HepG2 (cell line): Measurements from ENCODE around the gene SMIM45.

Experiments
- ATAC-seq: fragments of 200-7000 bp; cut with Tn5 transposase; 3 replicates; pipeline ENCODE4 v1.9.1; 2020; ENCODE audit warnings: mild to moderate bottlenecking, moderate library complexity
- BruUV-seq: library from RNA; stranded (reverse); fragments of 400-500 nt; replicated peaks from 2 replicates; lab custom pipeline; 2021; lab: Mats Ljungman, UMichigan
- CTCF ChIA-PET: fragments of 300-600 bp; formaldehyde crosslinking; extraction: SDS; loops from one replicate; lab custom pipeline; 2021; ENCODE audit warnings: low total read pairs, inconsistent platforms, low intra/inter-chr PET ratio; lab: Yijun Ruan, JAX
- POLR2A ChIA-PET: fragments of 350-600 bp; sonication (Branson Sonifier 250); formaldehyde crosslinking; loops from one replicate; lab custom pipeline; 2020; ENCODE audit warnings: antibody characterized with exemption, inconsistent platforms; lab: Yijun Ruan, JAX
- DNase-seq: peaks from one replicate; pipeline ENCODE4 v3.0.0-alpha.2; 2015; ENCODE audit warnings: low spot score
- FAIRE-seq: peaks from 3 replicates; lab custom pipeline; 2011; peaks lifted over from hg19 to GRCh38; lab: Jason Lieb, UNC
- H2AFZ ChIP-seq: one replicate; pipeline ENCODE4 v1.6.1; 2011; ENCODE audit warnings: low read length, inconsistent platforms
- H3K27ac ChIP-seq: fragments of 300-600 bp; 3 replicates; pipeline ENCODE4 v1.8.0; 2011; ENCODE audit warnings: mixed run types, mild to moderate bottlenecking, mixed read lengths, low read length, inconsistent platforms; ENCODE audit not compliant: insufficient read depth; ENCODE audit errors: extremely low read length
- H3K27me3 ChIP-seq, 2 experiments: fragments of 200-600 bp in 1 of 2; 2 replicates in 1 of 2; 3 replicates in 1 of 2; pipeline versions ENCODE4 v1.6.0 to v1.8.0; 2011; ENCODE audit warnings: low read length in 2 of 2, mild to moderate bottlenecking in 2 of 2, moderate library complexity in 2 of 2, inconsistent platforms in 1 of 2; ENCODE audit not compliant: insufficient read depth in 2 of 2, control insufficient read depth in 1 of 2
- H3K36me3 ChIP-seq, 2 experiments: fragments of 200-600 bp in 1 of 2; replicated peaks in 1 of 2; 2 replicates in 1 of 2; 3 replicates in 1 of 2; pipeline versions ENCODE4 v1.5.1 to v1.8.0; 2011; ENCODE audit warnings: low read length in 2 of 2, inconsistent platforms in 1 of 2; ENCODE audit not compliant: insufficient read depth in 2 of 2, control insufficient read depth in 1 of 2
- H3K4me1 ChIP-seq: 2 replicates; pipeline ENCODE4 v1.5.1; 2012; ENCODE audit warnings: low read length, inconsistent platforms; ENCODE audit not compliant: insufficient read depth
- H3K4me2 ChIP-seq: 2 replicates; pipeline ENCODE4 v1.6.0; 2011; ENCODE audit warnings: low read depth, low read length, inconsistent platforms
- H3K4me3 ChIP-seq, 3 experiments: fragments of 200-600 bp in 1 of 3; sonication (generic), shearing (Covaris generic) in 1 of 3; replicated peaks in 1 of 3; 2 replicates each; pipeline ENCODE4 v1.5.1; 2011 to 2016; ENCODE audit warnings: low read length in 3 of 3, inconsistent platforms in 2 of 3, low read depth in 2 of 3, mild to moderate bottlenecking in 2 of 3, control low read depth in 1 of 3, mixed read lengths in 1 of 3; ENCODE audit not compliant: insufficient read depth in 1 of 3
- H3K79me2 ChIP-seq: one replicate; pipeline ENCODE4 v1.6.1; 2011; ENCODE audit warnings: low read length, inconsistent platforms; ENCODE audit not compliant: insufficient read depth
- H3K9ac ChIP-seq: 2 replicates; pipeline ENCODE4 v1.6.0; 2011; ENCODE audit warnings: mild to moderate bottlenecking, low read depth, low read length, inconsistent platforms; ENCODE audit not compliant: insufficient read depth
- H3K9me3 ChIP-seq: 2 replicates; pipeline ENCODE4 v1.5.1; 2012; ENCODE audit warnings: mild to moderate bottlenecking, low read length
- H4K20me1 ChIP-seq: 2 replicates; pipeline ENCODE4 v1.6.0; 2011; ENCODE audit warnings: inconsistent platforms, mild to moderate bottlenecking, low read length, moderate library complexity; ENCODE audit not compliant: insufficient read depth
- IKZF4 ChIP-seq: sonication (generic); formaldehyde crosslinking; IDR thresholded peaks from 2 replicates; pipeline ENCODE4 v1.5.1; 2020; ENCODE audit warnings: borderline replicate concordance, mild to moderate bottlenecking, low read depth, missing genetic modification reagents; ENCODE audit errors: not compliant biosample characterization
- NFYC ChIP-seq: IDR thresholded peaks from 2 replicates; pipeline ENCODE4 v1.6.1; 2016; ENCODE audit warnings: missing genetic modification reagents, missing compliant biosample characterization
- NR2C2 ChIP-seq: sonication (generic); formaldehyde crosslinking; IDR thresholded peaks from 2 replicates; pipeline ENCODE4 v1.4.0; 2020; ENCODE audit warnings: missing genetic modification reagents, mild to moderate bottlenecking, moderate library complexity, borderline replicate concordance
- PRPF4 ChIP-seq: fragments of 200-400 bp; formaldehyde crosslinking; IDR thresholded peaks from 2 replicates; pipeline ENCODE4 v1.6.1; 2016; ENCODE audit warnings: low read length, low read depth; ENCODE audit not compliant: poor library complexity, severe bottlenecking
- REPIN1 ChIP-seq: sonication (generic); formaldehyde crosslinking; IDR thresholded peaks from 2 replicates; pipeline ENCODE4 v1.8.0; 2022; ENCODE audit warnings: missing genetic modification reagents, low read depth, mild to moderate bottlenecking, borderline replicate concordance
- SMC3 ChIP-seq: IDR thresholded peaks from 2 replicates; pipeline ENCODE4 v1.6.1; 2011; ENCODE audit warnings: low read length, improper control_type of control experiment
- SP140L ChIP-seq: sonication (generic); formaldehyde crosslinking; IDR thresholded peaks from 2 replicates; pipeline ENCODE4 v1.4.0; 2020; ENCODE audit warnings: missing genetic modification reagents, borderline replicate concordance
- XRCC5 ChIP-seq: fragments of 200-400 bp; formaldehyde crosslinking; optimal IDR thresholded peaks from 2 replicates; pipeline ENCODE3; 2017; ENCODE audit warnings: mild to moderate bottlenecking, low read length
- ZBTB7A ChIP-seq: sonication (generic); formaldehyde crosslinking; IDR thresholded peaks from 2 replicates; pipeline ENCODE4 v1.8.0; 2022; ENCODE audit warnings: mild to moderate bottlenecking, missing genetic modification reagents
- ZNF343 ChIP-seq: sonication (generic); formaldehyde crosslinking; IDR thresholded peaks from 2 replicates; pipeline ENCODE4 v1.4.0; 2020; ENCODE audit warnings: mild to moderate bottlenecking, missing genetic modification reagents
- ZNF501 ChIP-seq: sonication (generic); formaldehyde crosslinking; IDR thresholded peaks from 2 replicates; pipeline ENCODE4 v1.5.1; 2020; ENCODE audit warnings: mild to moderate bottlenecking, moderate library complexity, missing genetic modification reagents
- ZNF556 ChIP-seq: sonication (generic); formaldehyde crosslinking; IDR thresholded peaks from 2 replicates; pipeline ENCODE4 v1.4.0; 2020; ENCODE audit warnings: mild to moderate bottlenecking, missing genetic modification reagents, borderline replicate concordance
- WGBS: methylation state at CpG from one replicate; pipeline ENCODE4 v1.1.6; 2017; ENCODE audit warnings: low lambda C conversion rate; 5-methylcytosine and 5-hydroxymethylcytosine counted together
- in situ Hi-C: cut with HindIII; loops from 2 replicates; pipeline ENCODE4 v1.10.0; 2017; ENCODE audit warnings: low pct_unique_long_range_greater_than_20kb; ENCODE audit not compliant: extremely low pct_ligation_motif_present
- intact Hi-C: fragments of 100-400 bp; cut with micrococcal nuclease; formaldehyde crosslinking; loops from one replicate; pipeline ENCODE4 v1.10.0; 2022; ENCODE audit not compliant: unreplicated experiment
- TF ChIP-seq, protein P1 (sequence below): sonication (generic); formaldehyde crosslinking; IDR thresholded peaks from 2 replicates; pipeline ENCODE4 v1.5.0; 2020; ENCODE audit warnings: mild to moderate bottlenecking, low read depth, missing genetic modification reagents, borderline replicate concordance
- TF ChIP-seq, protein P2 (sequence below): sonication (generic); formaldehyde crosslinking; IDR thresholded peaks from 2 replicates; pipeline ENCODE4 v1.5.0; 2020; ENCODE audit warnings: mild to moderate bottlenecking, missing genetic modification reagents
- TF ChIP-seq, protein P3 (sequence below): sonication (generic); formaldehyde crosslinking; IDR thresholded peaks from 2 replicates; pipeline ENCODE4 v1.9.0; 2021; ENCODE audit warnings: missing genetic modification reagents, borderline replicate concordance
- TF ChIP-seq, protein P4 (sequence below): sonication (generic); formaldehyde crosslinking; IDR thresholded peaks from 2 replicates; pipeline ENCODE4 v1.5.0; 2020; ENCODE audit warnings: missing genetic modification reagents
- TF ChIP-seq, protein P5 (sequence below): sonication (generic); formaldehyde crosslinking; IDR thresholded peaks from 2 replicates; pipeline ENCODE4 v1.8.0; 2022; ENCODE audit warnings: missing genetic modification reagents, mild to moderate bottlenecking, borderline replicate concordance

Gene SMIM45

DNA sequence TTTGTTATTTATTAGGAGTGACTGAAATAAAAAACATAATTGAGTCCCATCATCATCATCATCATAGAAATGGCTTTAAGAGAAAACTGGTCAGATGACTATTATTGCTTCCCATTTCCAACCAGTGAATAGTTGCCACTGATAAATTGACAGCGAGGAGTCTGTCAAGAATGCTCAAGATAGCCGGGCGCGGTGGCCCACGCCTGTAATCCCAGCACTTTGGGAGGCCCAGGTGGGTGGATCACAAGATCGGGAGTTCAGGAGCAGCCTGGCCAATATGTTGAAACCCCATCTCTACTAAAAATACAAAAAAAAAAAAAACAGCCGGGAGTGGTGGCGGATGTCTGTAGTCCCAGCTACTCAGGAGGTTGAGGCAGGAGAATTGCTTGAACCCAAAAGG lies 48.5 kb downstream of the SMIM45 start:
- DNase-seq (no peak), ATAC-seq (no peak), FAIRE-seq (no peak)
- in situ Hi-C loops (no loop called here), intact Hi-C loops (no loop called here)
- CTCF ChIA-PET: no interaction called here
- H3K9me3 ChIP-seq: no peaks in the 10 kb centered on the region
- 53% methylated on average over 8 of the region's 8 CpGs for WGBS
- no peak overlapping the region for H3K4me2 ChIP-seq
- H3K9ac ChIP-seq: no peak overlapping the region
- no peaks in the 10 kb centered on the region for H3K36me3 ChIP-seq
- POLR2A ChIA-PET: no interaction called here
- no peaks in the 10 kb centered on the region for H3K79me2 ChIP-seq
- no peak overlapping the region for H2AFZ ChIP-seq
- no peaks in the 10 kb centered on the region for H4K20me1 ChIP-seq
- peaks cover 3 to 5% of the 10 kb centered on the region in 2 experiments; a peak in 2 of 5 replicates for H3K27me3 ChIP-seq
- H3K4me3 ChIP-seq: no peak overlapping the region
- H3K27ac ChIP-seq: no peak overlapping the region
- BruUV-seq: no TSS peak
- no peaks in the 10 kb centered on the region for H3K4me1 ChIP-seq
- no peak for TF ChIP-seq ZNF343 (CRISPR knock-in tag)
- TF ChIP-seq, protein P1, sequence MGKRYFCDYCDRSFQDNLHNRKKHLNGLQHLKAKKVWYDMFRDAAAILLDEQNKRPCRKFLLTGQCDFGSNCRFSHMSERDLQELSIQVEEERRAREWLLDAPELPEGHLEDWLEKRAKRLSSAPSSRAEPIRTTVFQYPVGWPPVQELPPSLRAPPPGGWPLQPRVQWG (CRISPR knock-in tag): no peak
- no peak for TF ChIP-seq SP140L
- TF ChIP-seq, protein P2, sequence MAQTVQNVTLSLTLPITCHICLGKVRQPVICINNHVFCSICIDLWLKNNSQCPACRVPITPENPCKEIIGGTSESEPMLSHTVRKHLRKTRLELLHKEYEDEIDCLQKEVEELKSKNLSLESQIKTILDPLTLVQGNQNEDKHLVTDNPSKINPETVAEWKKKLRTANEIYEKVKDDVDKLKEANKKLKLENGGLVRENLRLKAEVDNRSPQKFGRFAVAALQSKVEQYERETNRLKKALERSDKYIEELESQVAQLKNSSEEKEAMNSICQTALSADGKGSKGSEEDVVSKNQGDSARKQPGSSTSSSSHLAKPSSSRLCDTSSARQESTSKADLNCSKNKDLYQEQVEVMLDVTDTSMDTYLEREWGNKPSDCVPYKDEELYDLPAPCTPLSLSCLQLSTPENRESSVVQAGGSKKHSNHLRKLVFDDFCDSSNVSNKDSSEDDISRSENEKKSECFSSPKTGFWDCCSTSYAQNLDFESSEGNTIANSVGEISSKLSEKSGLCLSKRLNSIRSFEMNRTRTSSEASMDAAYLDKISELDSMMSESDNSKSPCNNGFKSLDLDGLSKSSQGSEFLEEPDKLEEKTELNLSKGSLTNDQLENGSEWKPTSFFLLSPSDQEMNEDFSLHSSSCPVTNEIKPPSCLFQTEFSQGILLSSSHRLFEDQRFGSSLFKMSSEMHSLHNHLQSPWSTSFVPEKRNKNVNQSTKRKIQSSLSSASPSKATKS (CRISPR knock-in tag): no peak
- no peak for TF ChIP-seq ZNF556 (CRISPR knock-in tag)
- TF ChIP-seq NFYC (CRISPR knock-in tag): no peak
- TF ChIP-seq XRCC5: no peak
- no peak for TF ChIP-seq SMC3
- TF ChIP-seq IKZF4 (CRISPR knock-in tag): no peak
- no peak for TF ChIP-seq REPIN1 (CRISPR knock-in tag)
- no peak for TF ChIP-seq NR2C2 (CRISPR knock-in tag)
- no peak for TF ChIP-seq ZBTB7A (CRISPR knock-in tag)
- TF ChIP-seq ZNF501 (CRISPR knock-in tag): no peak
- TF ChIP-seq, protein P3, sequence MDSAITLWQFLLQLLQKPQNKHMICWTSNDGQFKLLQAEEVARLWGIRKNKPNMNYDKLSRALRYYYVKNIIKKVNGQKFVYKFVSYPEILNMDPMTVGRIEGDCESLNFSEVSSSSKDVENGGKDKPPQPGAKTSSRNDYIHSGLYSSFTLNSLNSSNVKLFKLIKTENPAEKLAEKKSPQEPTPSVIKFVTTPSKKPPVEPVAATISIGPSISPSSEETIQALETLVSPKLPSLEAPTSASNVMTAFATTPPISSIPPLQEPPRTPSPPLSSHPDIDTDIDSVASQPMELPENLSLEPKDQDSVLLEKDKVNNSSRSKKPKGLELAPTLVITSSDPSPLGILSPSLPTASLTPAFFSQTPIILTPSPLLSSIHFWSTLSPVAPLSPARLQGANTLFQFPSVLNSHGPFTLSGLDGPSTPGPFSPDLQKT (CRISPR knock-in tag): no peak
- TF ChIP-seq, protein P4, sequence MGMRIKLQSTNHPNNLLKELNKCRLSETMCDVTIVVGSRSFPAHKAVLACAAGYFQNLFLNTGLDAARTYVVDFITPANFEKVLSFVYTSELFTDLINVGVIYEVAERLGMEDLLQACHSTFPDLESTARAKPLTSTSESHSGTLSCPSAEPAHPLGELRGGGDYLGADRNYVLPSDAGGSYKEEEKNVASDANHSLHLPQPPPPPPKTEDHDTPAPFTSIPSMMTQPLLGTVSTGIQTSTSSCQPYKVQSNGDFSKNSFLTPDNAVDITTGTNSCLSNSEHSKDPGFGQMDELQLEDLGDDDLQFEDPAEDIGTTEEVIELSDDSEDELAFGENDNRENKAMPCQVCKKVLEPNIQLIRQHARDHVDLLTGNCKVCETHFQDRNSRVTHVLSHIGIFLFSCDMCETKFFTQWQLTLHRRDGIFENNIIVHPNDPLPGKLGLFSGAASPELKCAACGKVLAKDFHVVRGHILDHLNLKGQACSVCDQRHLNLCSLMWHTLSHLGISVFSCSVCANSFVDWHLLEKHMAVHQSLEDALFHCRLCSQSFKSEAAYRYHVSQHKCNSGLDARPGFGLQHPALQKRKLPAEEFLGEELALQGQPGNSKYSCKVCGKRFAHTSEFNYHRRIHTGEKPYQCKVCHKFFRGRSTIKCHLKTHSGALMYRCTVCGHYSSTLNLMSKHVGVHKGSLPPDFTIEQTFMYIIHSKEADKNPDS (CRISPR knock-in tag): no peak
- TF ChIP-seq PRPF4: no peak
- TF ChIP-seq, protein P5, sequence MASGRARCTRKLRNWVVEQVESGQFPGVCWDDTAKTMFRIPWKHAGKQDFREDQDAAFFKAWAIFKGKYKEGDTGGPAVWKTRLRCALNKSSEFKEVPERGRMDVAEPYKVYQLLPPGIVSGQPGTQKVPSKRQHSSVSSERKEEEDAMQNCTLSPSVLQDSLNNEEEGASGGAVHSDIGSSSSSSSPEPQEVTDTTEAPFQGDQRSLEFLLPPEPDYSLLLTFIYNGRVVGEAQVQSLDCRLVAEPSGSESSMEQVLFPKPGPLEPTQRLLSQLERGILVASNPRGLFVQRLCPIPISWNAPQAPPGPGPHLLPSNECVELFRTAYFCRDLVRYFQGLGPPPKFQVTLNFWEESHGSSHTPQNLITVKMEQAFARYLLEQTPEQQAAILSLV (CRISPR knock-in tag): no peak
